PC-3 (cell line): ENCODE data around the gene DLEC1. TPM values are rescaled to one million over a fixed set of nuclear protein-coding genes. Genes with fewer than 3 reads are reported as not detected.

Source experiments
- ATAC-seq: fragments of 200-7000 bp; cut with Tn5 transposase; 2 replicates; pipeline ENCODE4 v1.9.1; 2020; ENCODE audit warnings: mild to moderate bottlenecking, moderate library complexity
- BruUV-seq: library from RNA; stranded (reverse); fragments of 400-500 nt; replicated peaks from 2 replicates; lab custom pipeline; 2021; lab: Mats Ljungman, UMichigan
- CTCF ChIA-PET: fragments of 300-600 bp; sonication (Branson Sonifier 250); formaldehyde crosslinking; loops from one replicate; lab custom pipeline; 2022; ENCODE audit warnings: antibody characterized with exemption; lab: Charles Lee
- POLR2A ChIA-PET: fragments of 300-600 bp; sonication (Branson Sonifier 250); formaldehyde crosslinking; loops from one replicate; lab custom pipeline; 2022; ENCODE audit warnings: antibody characterized with exemption; ENCODE audit not compliant: unreplicated experiment; lab: Charles Lee
- DNase-seq: peaks from one replicate; pipeline ENCODE4 v3.0.0-alpha.2; 2015
- H2AFZ ChIP-seq: fragments of 300-600 bp; sonication (generic); 2 replicates; pipeline ENCODE4 v1.6.0; 2016; ENCODE audit warnings: antibody characterized with exemption, low read length
- H3F3A ChIP-seq: fragments of 300-600 bp; sonication (generic); one replicate; pipeline ENCODE4 v1.6.0; 2017; ENCODE audit warnings: antibody characterized with exemption, low read length, control low read depth, mild to moderate bottlenecking; ENCODE audit not compliant: unreplicated experiment
- H3K27ac ChIP-seq: fragments of 300-600 bp; sonication (generic); 2 replicates; pipeline ENCODE4 v1.5.1; 2016; ENCODE audit warnings: mild to moderate bottlenecking, low read length
- H3K27me3 ChIP-seq: fragments of 300-600 bp; sonication (generic); 2 replicates; pipeline ENCODE4 v1.6.1; 2016; ENCODE audit warnings: low read length, mixed read lengths
- H3K36me3 ChIP-seq: fragments of 300-600 bp; sonication (generic); 2 replicates; pipeline ENCODE4 v1.6.1; 2016; ENCODE audit warnings: low read depth, mixed run types, low read length, mixed read lengths
- H3K4me1 ChIP-seq: fragments of 300-600 bp; sonication (generic); 2 replicates; pipeline ENCODE4 v1.5.1; 2016; ENCODE audit warnings: low read length; ENCODE audit not compliant: insufficient read depth
- H3K4me2 ChIP-seq: fragments of 300-600 bp; sonication (generic); 2 replicates; pipeline ENCODE4 v1.6.0; 2016; ENCODE audit warnings: low read length
- H3K4me3 ChIP-seq: fragments of 300-600 bp; sonication (generic); 2 replicates; pipeline ENCODE4 v1.5.1; 2016; ENCODE audit warnings: mild to moderate bottlenecking, low read length, mixed read lengths
- H3K79me2 ChIP-seq: fragments of 300-600 bp; sonication (generic); 2 replicates; pipeline ENCODE4 v1.6.1; 2017; ENCODE audit warnings: low read length, mixed read lengths
- H3K9ac ChIP-seq: fragments of 300-600 bp; sonication (generic); 2 replicates; pipeline ENCODE4 v1.6.0; 2016; ENCODE audit warnings: mild to moderate bottlenecking, low read length
- H3K9me2 ChIP-seq: fragments of 300-600 bp; sonication (generic); replicated peaks from 2 replicates; pipeline ENCODE4 v1.6.1; 2016; ENCODE audit warnings: mixed run types, low read length, mixed read lengths
- H3K9me3 ChIP-seq: fragments of 300-600 bp; sonication (generic); 2 replicates; pipeline ENCODE4 v1.6.1; 2016; ENCODE audit warnings: low read length, mixed read lengths
- H4K20me1 ChIP-seq: fragments of 300-600 bp; sonication (generic); 2 replicates; pipeline ENCODE4 v1.6.1; 2016; ENCODE audit warnings: low read length, mixed read lengths
- CTCF ChIP-seq: fragments of 300-600 bp; sonication (generic); conservative IDR thresholded peaks from 2 replicates; pipeline ENCODE4 v1.5.1; 2017; ENCODE audit warnings: antibody characterized with exemption, low read depth, mild to moderate bottlenecking, low read length
- EZH2 ChIP-seq: fragments of 300-600 bp; sonication (generic); IDR thresholded peaks from one replicate; pipeline ENCODE4 v1.6.1; 2017; ENCODE audit warnings: antibody characterized with exemption, mild to moderate bottlenecking, low read length; ENCODE audit not compliant: unreplicated experiment
- EZH2phosphoT487 ChIP-seq: fragments of 300-600 bp; sonication (generic); IDR thresholded peaks from 2 replicates; pipeline ENCODE4 v1.6.1; 2018; ENCODE audit warnings: mild to moderate bottlenecking, antibody characterized with exemption, low read length, borderline replicate concordance
- intact Hi-C: fragments of 100-400 bp; cut with micrococcal nuclease; formaldehyde crosslinking; loops from 2 replicates; pipeline ENCODE4 v1.9.0; 2023
- total RNA-seq: library from RNA; depleted of rRNA; stranded (reverse); fragments of >200 nt; gene quantifications from 2 replicates; pipeline ENCODE4 v1.2.3, GENCODE V29; 2014

The DLEC1 gene
- total RNA-seq, 1 experiment from 2014 or later: not detected

GRCh38 chr3:38105525-38105924, 66.5 kb downstream of the DLEC1 start:
- DNase-seq: no peak
- POLR2A ChIA-PET: no interaction called here
- no peaks in the 10 kb centered on the region for H3F3A ChIP-seq
- intact Hi-C loops: no loop called here
- H3K4me2 ChIP-seq: no peak overlapping the region
- no peaks in the 10 kb centered on the region for H3K79me2 ChIP-seq
- H3K9me2 ChIP-seq: no peaks in the 10 kb centered on the region
- no TSS peak for BruUV-seq
- H2AFZ ChIP-seq: no peak overlapping the region
- H3K27ac ChIP-seq: no peak overlapping the region
- ATAC-seq: no peak
- no peaks in the 10 kb centered on the region for H3K4me1 ChIP-seq
- H3K36me3 ChIP-seq: no peaks in the 10 kb centered on the region
- peaks cover 6% of the 10 kb centered on the region; the same call in 1 of the 2 replicates for H3K9me3 ChIP-seq
- H3K4me3 ChIP-seq: no peak overlapping the region
- CTCF ChIA-PET: no interaction called here
- no peak for TF ChIP-seq EZH2
- TF ChIP-seq EZH2phosphoT487: no peak
- TF ChIP-seq CTCF: no peak
- no peak overlapping the region for H3K9ac ChIP-seq
- no peaks in the 10 kb centered on the region for H4K20me1 ChIP-seq
- peaks cover 4% of the 10 kb centered on the region; the same call in 1 of the 2 replicates for H3K27me3 ChIP-seq

- no peaks in the 10 kb centered on the region for H3K4me1 ChIP-seq
- no peaks in the 10 kb centered on the region for H3F3A ChIP-seq
- intact Hi-C loops: no loop called here
- H3K79me2 ChIP-seq: no peaks in the 10 kb centered on the region
- H3K4me3 ChIP-seq: no peak overlapping the region
- DNase-seq (no peak), ATAC-seq (no peak)
- no peak overlapping the region for H2AFZ ChIP-seq
- no peak for TF ChIP-seq EZH2
- ChIA-PET CTCF (no interaction called here), POLR2A (interaction anchor here (0.5 kb wide), 1 partner anchor 8 kb away, joined by 3 read pairs; no protein-coding TSS in a partner anchor)
- H3K36me3 ChIP-seq: no peaks in the 10 kb centered on the region
- no peak overlapping the region for H3K9ac ChIP-seq
- no peak overlapping the region for H3K27ac ChIP-seq
- BruUV-seq: no TSS peak
- H4K20me1 ChIP-seq: no peaks in the 10 kb centered on the region
- peaks cover 6% of the 10 kb centered on the region; the same call in 1 of the 2 replicates for H3K9me3 ChIP-seq
- no peak overlapping the region for H3K4me2 ChIP-seq
- no peaks in the 10 kb centered on the region for H3K9me2 ChIP-seq
- H3K27me3 ChIP-seq: no peaks in the 10 kb centered on the region
Measured at GRCh38 chr3:38107911-38108648, 69.1 kb downstream of the DLEC1 start.

GRCh38 chr3:38108649-38109579, 69.9 kb downstream of the DLEC1 start:
- ChIA-PET POLR2A (no interaction called here), CTCF (no interaction called here)
- Histone ChIP-seq H3K79me2 (no peaks in the 10 kb centered on the region), H3K9me3 (peaks cover 6% of the 10 kb centered on the region; the same call in 1 of the 2 replicates), H3F3A (no peaks in the 10 kb centered on the region), H3K4me2 (no peak overlapping the region), H4K20me1 (no peaks in the 10 kb centered on the region), H3K4me1 (no peaks in the 10 kb centered on the region), H3K4me3 (no peak overlapping the region), H3K36me3 (no peaks in the 10 kb centered on the region), H3K9ac (no peak overlapping the region), H3K27me3 (no peaks in the 10 kb centered on the region), H3K27ac (no peak overlapping the region), H2AFZ (no peak overlapping the region), H3K9me2 (no peaks in the 10 kb centered on the region)
- no peak for ATAC-seq
- no TSS peak for BruUV-seq
- no peak for DNase-seq
- TF ChIP-seq EZH2 (no peak), CTCF (no peak), EZH2phosphoT487 (no peak)
- intact Hi-C loops: no loop called here
